ENCODE results near the gene ATRAID. TPM values are rescaled to one million over a fixed set of nuclear protein-coding genes. Genes with fewer than 3 reads are reported as not detected.

ATRAID gene
- total and polyA plus RNA-seq, 2 of the 8 experiments (the other 6 are each of a cell fraction or from before 2014, with no cell fraction given), result 109 to 280 TPM

GRCh38 chr2:27202854-27203253 lies 9.0 kb upstream of the ATRAID start:
- H3K56ac ChIP-seq (replicated peaks; ENCODE audit: insufficient read length, low read depth, low read length), result no peak overlapping the region
- no peak overlapping the region for H3K9ac ChIP-seq (replicated peaks in 1 of 4; ENCODE audit: extremely low read depth in 1 of 4, low read depth in 3 of 4, low read length in 3 of 4)
- peaks cover 0 to 19% of the 10 kb centered on the region in 2 experiments for H4K20me1 ChIP-seq (replicated peaks in 1 of 2; ENCODE audit: control insufficient read depth in 1 of 2, insufficient read depth in 2 of 2, low read length in 2 of 2)
- H3K14ac ChIP-seq (ENCODE audit: insufficient read length), result no peak overlapping the region
- H4K91ac ChIP-seq (replicated peaks; ENCODE audit: insufficient read length, low read length), result no peak overlapping the region
- H4K8ac ChIP-seq (ENCODE audit: extremely low read depth, insufficient read depth, low read length), result no peak overlapping the region
- H3K27me3 ChIP-seq (replicated peaks in 1 of 4; ENCODE audit: control insufficient read depth in 3 of 4, extremely low read depth in 1 of 4, insufficient read depth in 3 of 4, low read length in 3 of 4), result no peaks in the 10 kb centered on the region
- H2BK120ac ChIP-seq (replicated peaks; ENCODE audit: low read depth, low read length), result no peak overlapping the region
- H3K79me1 ChIP-seq (ENCODE audit: low read depth, low read length), result no peaks in the 10 kb centered on the region
- H2BK5ac ChIP-seq (ENCODE audit: low read depth, low read length), result no peak overlapping the region
- H3K9me3 ChIP-seq (ENCODE audit: insufficient read depth in 2 of 2, low read depth in 1 of 2, low read length in 1 of 2), result no peaks in the 10 kb centered on the region
- H3K23me2 ChIP-seq (ENCODE audit: low read depth, low read length), result no peaks in the 10 kb centered on the region
- H2AFZ ChIP-seq (ENCODE audit: low read length), result no peak overlapping the region
- H2BK15ac ChIP-seq (ENCODE audit: low read length), result no peak overlapping the region
- no peak overlapping the region for H3K4me2 ChIP-seq (ENCODE audit: insufficient read depth in 1 of 2, low read depth in 2 of 2, low read length in 2 of 2)
- 92% methylated on average over 2 of the region's 2 CpGs; no CpG with 5 or more reads in 1 of the 2 experiments for WGBS, 2 experiments (ENCODE audit: extremely low coverage in 1 of 2, insufficient coverage in 1 of 2, insufficient read length in 1 of 2, insufficient replicate concordance in 2 of 2, low coverage in 1 of 2, low lambda C conversion rate in 2 of 2, missing lambda C conversion rate in 1 of 2)
- H3K27ac ChIP-seq (ENCODE audit: low read depth, low read length), result no peak overlapping the region
- CTCF ChIA-PET (ENCODE audit: partially characterized antibody), result interaction anchor here (1.1 to 4.0 kb wide), 5 partner anchors 11 to 116 kb away, joined by 4 to 15 read pairs (median 7); partner anchors contain the start of gene PREB
- H3K4me1 ChIP-seq (replicated peaks in 1 of 4; ENCODE audit: control insufficient read depth in 3 of 4, insufficient read depth in 4 of 4, low read length in 3 of 4), result no peaks in the 10 kb centered on the region
- H2BK12ac ChIP-seq (ENCODE audit: low read depth, low read length), result no peak overlapping the region
- TF ChIP-seq POLR2AphosphoS5 (IDR thresholded peaks at IDR 0.05; ENCODE audit: low read depth, low read length), result no peak
- TF ChIP-seq HDAC6 (IDR thresholded peaks at IDR 0.05; ENCODE audit: low read depth, low read length), result no peak
- TF ChIP-seq NRF1 (IDR thresholded peaks at IDR 0.05; ENCODE audit: low read depth, low read length), result no peak
- no peak for TF ChIP-seq GABPA (IDR thresholded peaks at IDR 0.05; ENCODE audit: borderline replicate concordance, insufficient read depth, low read length)
- no peak for TF ChIP-seq EP300 (IDR thresholded peaks at IDR 0.05; ENCODE audit: borderline replicate concordance in 1 of 2, low read depth in 2 of 2, low read length in 2 of 2)
- TF ChIP-seq USF2 (IDR thresholded peaks at IDR 0.05; ENCODE audit: low read length), result no peak
- H3K23ac ChIP-seq (ENCODE audit: insufficient read length), result no peak overlapping the region
- H3K4ac ChIP-seq (replicated peaks; ENCODE audit: insufficient read length, low read depth, low read length), result no peak overlapping the region
- peaks cover 53 to 75% (median 73%) of the 10 kb centered on the region in 4 experiments for H3K36me3 ChIP-seq (ENCODE audit: control insufficient read depth in 2 of 4, insufficient read depth in 4 of 4, low read length in 3 of 4)
- H4K5ac ChIP-seq (ENCODE audit: insufficient read length, low read depth, low read length), result no peak overlapping the region
- no peak overlapping the region for H3K18ac ChIP-seq (ENCODE audit: extremely low read depth, low read length)
- H3K4me3 ChIP-seq (ENCODE audit: extremely low read depth in 1 of 4, insufficient read depth in 2 of 4, low read depth in 3 of 4, low read length in 4 of 4), result no peak overlapping the region
- POLR2A ChIA-PET (ENCODE audit: partially characterized antibody), result interaction anchor here (0.6 to 5.7 kb wide), 13 partner anchors 8 to 115 kb away, joined by 4 to 35 read pairs (median 6); partner anchors contain the start of genes ATRAID, CAD and SLC5A6
- DNase-seq (ENCODE audit: low read depth in 1 of 2, low spot score in 2 of 2) (no peak), FAIRE-seq (no peak)
- H2BK20ac ChIP-seq (ENCODE audit: low read length), result no peak overlapping the region
- H3K79me2 ChIP-seq (ENCODE audit: control insufficient read depth in 1 of 2, insufficient read depth in 2 of 2, low read length in 2 of 2), result no peaks in the 10 kb centered on the region
- H2AK5ac ChIP-seq (ENCODE audit: low read depth, low read length), result no peak overlapping the region

Data from H1 (cell line).